ENCODE data around the gene NRG3.

Gene NRG3

GRCh38 chr10:82452676-82453075, 577.7 kb downstream of the NRG3 start:
- DNase-seq (ENCODE audit: extremely low read depth, insufficient read length), result no peak
- no peak for TF ChIP-seq CTCF (IDR thresholded peaks at IDR 0.05; ENCODE audit: insufficient read depth, low read length, poor library complexity, severe bottlenecking)
- Histone ChIP-seq H3K27me3 (replicated peaks; ENCODE audit: control insufficient read depth, insufficient read depth, low read length) (no peaks in the 10 kb centered on the region), H3K4me3 (replicated peaks; ENCODE audit: low read depth, low read length) (no peak overlapping the region), H3K36me3 (ENCODE audit: control insufficient read depth, insufficient read depth, low read length) (no peaks in the 10 kb centered on the region)

GRCh38 chr10:82453678-82454293, 578.8 kb downstream of the NRG3 start:
- no peak for DNase-seq (ENCODE audit: extremely low read depth, insufficient read length)

GRCh38 chr10:82462910-82463551, 588.0 kb downstream of the NRG3 start:
- no peak for TF ChIP-seq CTCF (IDR thresholded peaks at IDR 0.05; ENCODE audit: insufficient read depth, low read length, poor library complexity, severe bottlenecking)
- H3K36me3 ChIP-seq (ENCODE audit: control insufficient read depth, insufficient read depth, low read length), result no peaks in the 10 kb centered on the region

More at GRCh38 chr10:82453678-82454293, 578.8 kb downstream of the NRG3 start:
- no peak overlapping the region for H3K4me3 ChIP-seq (replicated peaks; ENCODE audit: low read depth, low read length)
- no peaks in the 10 kb centered on the region for H3K36me3 ChIP-seq (ENCODE audit: control insufficient read depth, insufficient read depth, low read length)
- no peak for TF ChIP-seq CTCF (IDR thresholded peaks at IDR 0.05; ENCODE audit: insufficient read depth, low read length, poor library complexity, severe bottlenecking)
- H3K27me3 ChIP-seq (replicated peaks; ENCODE audit: control insufficient read depth, insufficient read depth, low read length), result no peaks in the 10 kb centered on the region

GRCh38 chr10:82463614-82464013, 588.6 kb downstream of the NRG3 start:
- DNase-seq (ENCODE audit: extremely low read depth, insufficient read length), result no peak
- Histone ChIP-seq H3K27me3 (replicated peaks; ENCODE audit: control insufficient read depth, insufficient read depth, low read length) (no peaks in the 10 kb centered on the region), H3K4me3 (replicated peaks; ENCODE audit: low read depth, low read length) (no peak overlapping the region), H3K36me3 (ENCODE audit: control insufficient read depth, insufficient read depth, low read length) (no peaks in the 10 kb centered on the region)
- TF ChIP-seq CTCF (IDR thresholded peaks at IDR 0.05; ENCODE audit: insufficient read depth, low read length, poor library complexity, severe bottlenecking), result no peak

More at GRCh38 chr10:82462910-82463551, 588.0 kb downstream of the NRG3 start:
- no peak for DNase-seq (ENCODE audit: extremely low read depth, insufficient read length)
- Histone ChIP-seq H3K4me3 (replicated peaks; ENCODE audit: low read depth, low read length) (no peak overlapping the region), H3K27me3 (replicated peaks; ENCODE audit: control insufficient read depth, insufficient read depth, low read length) (no peaks in the 10 kb centered on the region)

- no peak for TF ChIP-seq CTCF (IDR thresholded peaks at IDR 0.05; ENCODE audit: insufficient read depth, low read length, poor library complexity, severe bottlenecking)
- DNase-seq (ENCODE audit: extremely low read depth, insufficient read length), result no peak
- Histone ChIP-seq H3K4me3 (replicated peaks; ENCODE audit: low read depth, low read length) (no peak overlapping the region), H3K27me3 (replicated peaks; ENCODE audit: control insufficient read depth, insufficient read depth, low read length) (no peaks in the 10 kb centered on the region), H3K36me3 (ENCODE audit: control insufficient read depth, insufficient read depth, low read length) (no peaks in the 10 kb centered on the region)
Measured at GRCh38 chr10:82464191-82464818, 589.3 kb downstream of the NRG3 start.
